HFFc6 (cell line): ENCODE data around the gene MYOCD. TPM values are rescaled to one million over a fixed set of nuclear protein-coding genes. Genes with fewer than 3 reads are reported as not detected.
A peak's percentile ranks its signal among the peaks of the same experiment; 100 is the strongest.

ENCODE experiments used
- DNase-seq: peaks from one replicate; pipeline ENCODE4 v3.0.0-alpha.2; 2018
- H3K27ac Mint-ChIP-seq: 2 replicates; pipeline ENCODE4 v1.8.0; 2020; ENCODE audit warnings: mild to moderate bottlenecking, mixed read lengths
- H3K27me3 Mint-ChIP-seq: 2 replicates; pipeline ENCODE4 v1.8.0; 2021; ENCODE audit warnings: mild to moderate bottlenecking, moderate library complexity, mixed read lengths; ENCODE audit not compliant: insufficient read depth
- H3K36me3 Mint-ChIP-seq: 2 replicates; pipeline ENCODE4 v1.8.0; 2021; ENCODE audit warnings: low read depth, mixed read lengths
- H3K4me1 Mint-ChIP-seq: 2 replicates; pipeline ENCODE4 v1.8.0; 2020; ENCODE audit warnings: low read depth, mixed read lengths
- H3K4me3 Mint-ChIP-seq: 2 replicates; pipeline ENCODE4 v1.8.0; 2020; ENCODE audit warnings: mild to moderate bottlenecking, moderate library complexity, mixed read lengths
- H3K9me3 Mint-ChIP-seq: 2 replicates; pipeline ENCODE4 v1.8.0; 2020; ENCODE audit warnings: mild to moderate bottlenecking, mixed read lengths
- CTCF ChIP-seq: fragments of 200-600 bp; sonication (generic); IDR thresholded peaks from 2 replicates; pipeline ENCODE4 v1.5.0; 2021; ENCODE audit warnings: antibody characterized with exemption, mild to moderate bottlenecking
- total RNA-seq, 6 experiments: library from RNA; stranded (reverse); fragmentation: NEBNext Ultra II Directional; extraction: Animal tissue kit (Norgen Biotek cat#: 25700); gene quantifications; 2 replicates in 1 of 6; 3 replicates in 5 of 6; pipeline ENCODE4 v1.2.3, GENCODE V29; 2021

MYOCD gene
- total RNA-seq, 6 experiments from 2014 or later: 6.5 to 8.5 (median 7.1) TPM

DNA sequence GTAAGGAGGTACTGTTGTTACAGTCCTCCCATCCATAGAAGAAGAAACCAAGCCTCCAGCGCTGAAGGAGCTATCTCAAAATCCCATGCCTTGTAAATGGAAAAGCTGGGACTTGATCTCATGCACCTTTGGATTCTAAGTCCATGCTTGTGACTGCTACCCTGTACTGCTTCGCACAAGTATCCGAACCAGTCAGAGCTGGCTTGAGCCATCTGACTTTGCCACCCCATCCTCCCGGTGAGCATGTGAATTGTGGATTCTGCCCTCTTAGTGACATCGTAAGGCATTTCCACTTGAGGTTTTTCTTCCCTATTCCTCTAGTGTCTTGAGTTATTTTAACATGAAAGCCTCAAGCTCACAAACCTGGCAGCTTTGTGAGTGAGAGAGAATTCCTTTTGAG, 15.3 kb downstream of the MYOCD start:
- no peak for TF ChIP-seq CTCF
- Mint-ChIP-seq H3K36me3 (no peaks in the 10 kb centered on the region), H3K27ac (no peak overlapping the region), H3K4me3 (no peak overlapping the region; the same call in 1 of the 2 replicates), H3K27me3 (no peaks in the 10 kb centered on the region; the same call in 1 of the 2 replicates), H3K4me1 (peaks cover 4% of the 10 kb centered on the region; the same call in 1 of the 2 replicates), H3K9me3 (no peaks in the 10 kb centered on the region)
- no peak for DNase-seq

GRCh38 chr17:12683299-12683698, 17.6 kb downstream of the MYOCD start:
- no peaks in the 10 kb centered on the region; the same call in 1 of the 2 replicates for H3K27me3 Mint-ChIP-seq
- DNase-seq: no peak
- H3K36me3 Mint-ChIP-seq: no peaks in the 10 kb centered on the region
- H3K4me3 Mint-ChIP-seq: no peak overlapping the region
- TF ChIP-seq CTCF: no peak
- no peak overlapping the region for H3K27ac Mint-ChIP-seq
- H3K9me3 Mint-ChIP-seq: no peaks in the 10 kb centered on the region
- H3K4me1 Mint-ChIP-seq: peaks cover 4% of the 10 kb centered on the region; the same call in 1 of the 2 replicates

- Mint-ChIP-seq H3K9me3 (no peaks in the 10 kb centered on the region), H3K4me1 (peaks cover 10% of the 10 kb centered on the region), H3K36me3 (no peaks in the 10 kb centered on the region), H3K27me3 (no peaks in the 10 kb centered on the region; the same call in 1 of the 2 replicates), H3K4me3 (no peak overlapping the region), H3K27ac (no peak overlapping the region)
- DNase-seq: no peak
- no peak for TF ChIP-seq CTCF
These were observed 20.8 kb downstream of the MYOCD start for GRCh38 chr17:12686486-12686885.

DNA sequence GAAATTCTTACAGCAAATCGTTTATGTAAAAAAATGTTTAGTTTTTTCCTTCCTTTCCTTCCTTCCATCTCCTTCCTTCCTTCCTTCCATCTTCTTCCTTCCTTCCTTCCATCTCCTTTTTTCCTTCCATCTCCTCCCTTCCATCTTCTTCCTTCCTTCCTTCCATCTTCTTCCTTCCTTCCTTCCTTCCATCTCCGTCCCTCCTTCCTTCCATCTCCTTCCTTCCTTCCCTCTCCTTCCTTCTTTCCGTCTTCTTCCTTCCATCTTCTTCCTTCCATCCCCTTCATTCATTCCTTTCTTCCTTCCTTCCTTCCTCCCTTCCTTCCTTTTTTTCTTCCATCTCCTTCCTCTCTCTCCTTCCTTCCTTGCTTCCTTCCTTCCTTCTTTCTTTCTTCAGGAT, 22.7 kb downstream of the MYOCD start:
- TF ChIP-seq CTCF: no peak
- Mint-ChIP-seq H3K36me3 (no peaks in the 10 kb centered on the region), H3K27ac (no peak overlapping the region), H3K4me3 (no peak overlapping the region), H3K4me1 (peaks cover 12% of the 10 kb centered on the region), H3K9me3 (no peaks in the 10 kb centered on the region), H3K27me3 (peaks cover 4% of the 10 kb centered on the region; the same call in 1 of the 2 replicates)
- no peak for DNase-seq

GRCh38 chr17:12691173-12691572, 25.5 kb downstream of the MYOCD start:
- Mint-ChIP-seq H3K27me3 (peaks cover 4% of the 10 kb centered on the region), H3K36me3 (no peaks in the 10 kb centered on the region), H3K9me3 (no peaks in the 10 kb centered on the region), H3K4me3 (no peak overlapping the region; the same call in 1 of the 2 replicates), H3K4me1 (peaks cover 21% of the 10 kb centered on the region), H3K27ac (peak overlapping the region; percentile 86)
- no peak for TF ChIP-seq CTCF
- DNase-seq: peak; percentile 73

DNA sequence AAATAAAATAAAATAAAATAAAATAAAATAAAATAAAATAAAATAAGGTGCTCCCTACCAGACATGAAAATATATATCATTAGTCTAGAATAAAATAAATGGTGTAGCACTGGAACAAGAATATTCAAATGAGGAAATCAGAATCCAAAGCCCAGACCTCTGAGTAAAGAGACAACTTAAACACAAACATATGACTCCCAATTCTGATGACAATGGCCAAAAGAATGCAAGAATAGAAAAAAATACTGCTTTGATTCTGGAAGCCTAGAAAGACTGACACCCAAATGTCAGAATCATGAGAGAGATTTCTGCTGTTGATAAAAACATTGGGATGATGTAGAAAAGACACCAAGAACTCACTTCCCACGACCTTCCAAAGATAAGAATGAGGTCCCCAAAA, 27.9 kb downstream of the MYOCD start:
- no peak overlapping the region; the same call in 1 of the 2 replicates for H3K27ac Mint-ChIP-seq
- no peak overlapping the region for H3K4me3 Mint-ChIP-seq
- peak; percentile 36 for DNase-seq
- H3K27me3 Mint-ChIP-seq: peaks cover 4% of the 10 kb centered on the region
- peaks cover 21% of the 10 kb centered on the region for H3K4me1 Mint-ChIP-seq
- TF ChIP-seq CTCF: no peak
- no peaks in the 10 kb centered on the region for H3K36me3 Mint-ChIP-seq
- H3K9me3 Mint-ChIP-seq: no peaks in the 10 kb centered on the region
